GM23338 (cell line): ENCODE data around the gene PNPO. TPM values are rescaled to one million over a fixed set of nuclear protein-coding genes. Genes with fewer than 3 reads are reported as not detected.

Experiments used
- ATAC-seq: fragments of 200-7000 bp; cut with Tn5 transposase; 3 replicates; pipeline ENCODE4 v1.9.1; 2020
- DNase-seq: peaks from one replicate; pipeline ENCODE4 v3.0.0-alpha.2; 2015; ENCODE audit warnings: low spot score
- H2AFZ ChIP-seq: fragments of 200-600 bp; sonication (generic); 2 replicates; pipeline ENCODE4 v1.8.0; 2016; ENCODE audit warnings: antibody characterized with exemption, mild to moderate bottlenecking, moderate library complexity
- H3F3A ChIP-seq: fragments of 200-600 bp; sonication (generic); replicated peaks from 2 replicates; pipeline ENCODE4 v1.8.0; 2017; ENCODE audit warnings: antibody characterized with exemption, mixed run types, low read depth
- H3K27ac ChIP-seq: fragments of 200-600 bp; sonication (generic); 2 replicates; pipeline ENCODE4 v1.6.1; 2016; ENCODE audit warnings: low read depth
- H3K27me3 ChIP-seq: fragments of 200-600 bp; sonication (generic); 2 replicates; pipeline ENCODE4 v1.8.0; 2016; ENCODE audit warnings: mild to moderate bottlenecking, mixed run types, moderate library complexity; ENCODE audit not compliant: insufficient read depth
- H3K36me3 ChIP-seq: fragments of 200-600 bp; sonication (generic); 2 replicates; pipeline ENCODE4 v1.8.0; 2016; ENCODE audit warnings: mild to moderate bottlenecking; ENCODE audit not compliant: insufficient read depth
- H3K4me1 ChIP-seq: fragments of 200-600 bp; sonication (generic); 2 replicates; pipeline ENCODE4 v1.8.0; 2016; ENCODE audit warnings: mild to moderate bottlenecking, moderate library complexity; ENCODE audit not compliant: insufficient read depth
- H3K4me2 ChIP-seq: fragments of 200-600 bp; sonication (generic); 2 replicates; pipeline ENCODE4 v1.7.1; 2017; ENCODE audit warnings: mixed run types
- H3K4me3 ChIP-seq: fragments of 200-600 bp; sonication (generic); 2 replicates; pipeline ENCODE4 v1.6.1; 2016; ENCODE audit warnings: mixed run types
- H3K79me2 ChIP-seq: fragments of 200-600 bp; sonication (generic); replicated peaks from 2 replicates; pipeline ENCODE4 v1.8.0; 2017; ENCODE audit warnings: mild to moderate bottlenecking; ENCODE audit not compliant: insufficient read depth
- H3K9me2 ChIP-seq: fragments of 200-600 bp; sonication (generic); 2 replicates; pipeline ENCODE4 v1.8.0; 2017; ENCODE audit not compliant: insufficient read depth
- H4K20me1 ChIP-seq: fragments of 200-600 bp; sonication (generic); replicated peaks from 2 replicates; pipeline ENCODE4 v1.8.0; 2017; ENCODE audit warnings: mild to moderate bottlenecking; ENCODE audit not compliant: insufficient read depth
- H3K27ac Mint-ChIP-seq: 2 replicates; pipeline ENCODE4 v1.8.0; 2020; ENCODE audit warnings: inconsistent platforms, mild to moderate bottlenecking, moderate library complexity, mixed read lengths
- H3K27me3 Mint-ChIP-seq: 3 replicates; pipeline ENCODE4 v1.8.0; 2022; ENCODE audit warnings: low read depth, mild to moderate bottlenecking, moderate library complexity, mixed read lengths, inconsistent platforms; ENCODE audit not compliant: insufficient read depth, poor library complexity
- H3K36me3 Mint-ChIP-seq: 3 replicates; pipeline ENCODE4 v1.8.0; 2021; ENCODE audit warnings: low read depth, mild to moderate bottlenecking, inconsistent platforms, moderate library complexity, mixed read lengths
- H3K4me1 Mint-ChIP-seq: 3 replicates; pipeline ENCODE4 v1.8.0; 2020; ENCODE audit warnings: mild to moderate bottlenecking, inconsistent platforms, mixed read lengths
- H3K4me3 Mint-ChIP-seq: 3 replicates; pipeline ENCODE4 v1.8.0; 2021; ENCODE audit warnings: moderate library complexity, mild to moderate bottlenecking, inconsistent platforms, mixed read lengths
- H3K9me3 Mint-ChIP-seq: 3 replicates; pipeline ENCODE4 v1.8.0; 2020; ENCODE audit warnings: moderate library complexity, mild to moderate bottlenecking, inconsistent platforms, mixed read lengths
- CREB1 ChIP-seq: fragments of 250-450 bp; sonication (Bioruptor Pico); IDR thresholded peaks from 2 replicates; pipeline ENCODE4 v1.5.0; 2020; ENCODE audit warnings: low read depth, mild to moderate bottlenecking, moderate library complexity
- CTCF ChIP-seq, 2 experiments: fragments of 200-600 bp in 1 of 2; sonication (generic) in 1 of 2; conservative IDR thresholded peaks; 2 replicates each; pipeline versions ENCODE4 v1.5.1 to v1.6.1; 2016 to 2017; ENCODE audit warnings: antibody characterized with exemption in 2 of 2, low read depth in 2 of 2, mild to moderate bottlenecking in 2 of 2, moderate library complexity in 1 of 2
- ETS1 ChIP-seq: IDR thresholded peaks from 2 replicates; pipeline ENCODE4 v1.6.1; 2016; ENCODE audit warnings: antibody characterized with exemption
- EZH2phosphoT487 ChIP-seq: fragments of 200-600 bp; sonication (generic); IDR thresholded peaks from one replicate; pipeline ENCODE4 v1.8.1; 2018; ENCODE audit warnings: antibody characterized with exemption; ENCODE audit not compliant: unreplicated experiment
- NANOG ChIP-seq: IDR thresholded peaks from 2 replicates; pipeline ENCODE4 v1.6.1; 2016; ENCODE audit warnings: antibody characterized with exemption, borderline replicate concordance
- REST ChIP-seq: IDR thresholded peaks from one replicate; pipeline ENCODE4 v1.6.1; 2018; ENCODE audit warnings: antibody characterized with exemption; ENCODE audit not compliant: unreplicated experiment
- ZNF114 ChIP-seq: fragments of 250-450 bp; sonication (Bioruptor Pico); IDR thresholded peaks from 2 replicates; pipeline ENCODE4 v1.5.0; 2020; ENCODE audit warnings: mild to moderate bottlenecking, moderate library complexity
- ZNF331 ChIP-seq: fragments of 250-450 bp; sonication (Bioruptor Pico); IDR thresholded peaks from 2 replicates; pipeline ENCODE4 v1.5.0; 2020; ENCODE audit warnings: low read depth, mild to moderate bottlenecking, moderate library complexity
- polyA plus RNA-seq: library from polyadenylated mRNA; unstranded; fragments of >200 nt; fragmentation: Nextera tagmentation; extraction: Ambion mirVana; gene quantifications from 2 replicates; pipeline ENCODE4 v1.2.1, GENCODE V29; 2016
- total RNA-seq: library from RNA; depleted of rRNA; stranded (reverse); fragments of >200 nt; shearing (Covaris generic); gene quantifications from 2 replicates; pipeline ENCODE4 v1.2.3, GENCODE V29; 2014

The PNPO gene
- total and polyA plus RNA-seq, 2 experiments from 2014 or later: 5.0 to 12.7 TPM

GRCh38 chr17:47927821-47928400, 13.5 kb upstream of the PNPO start (continued):
- no peak for TF ChIP-seq ZNF331 (CRISPR knock-in tag)
- TF ChIP-seq NANOG: no peak
- TF ChIP-seq ZNF114 (CRISPR knock-in tag): no peak

GRCh38 chr17:47928415-47928814, 13.0 kb upstream of the PNPO start:
- peaks cover 5% of the 10 kb centered on the region for H3K27me3 Mint-ChIP-seq
- no peaks in the 10 kb centered on the region for H3K27me3 ChIP-seq
- no peaks in the 10 kb centered on the region for H3K9me2 ChIP-seq
- H3K4me3 Mint-ChIP-seq: no peak overlapping the region
- no peak overlapping the region for H3K4me2 ChIP-seq
- no peaks in the 10 kb centered on the region; the same call in 1 of the 2 replicates for H4K20me1 ChIP-seq
- no peak overlapping the region for H2AFZ ChIP-seq
- H3F3A ChIP-seq: no peaks in the 10 kb centered on the region
- H3K27ac Mint-ChIP-seq: no peak overlapping the region
- ATAC-seq (no peak), DNase-seq (no peak)
- H3K9me3 Mint-ChIP-seq: no peaks in the 10 kb centered on the region
- H3K4me3 ChIP-seq: no peak overlapping the region
- H3K27ac ChIP-seq: no peak overlapping the region
- no peaks in the 10 kb centered on the region for H3K4me1 Mint-ChIP-seq
- H3K79me2 ChIP-seq: no peaks in the 10 kb centered on the region
- TF ChIP-seq ZNF114 (CRISPR knock-in tag) (no peak), ETS1 (no peak), CREB1 (CRISPR knock-in tag) (no peak), CTCF (conservative IDR thresholded peaks at IDR 0.05; ENCODE audit: low read depth in 2 of 2) (no peak), EZH2phosphoT487 (no peak), REST (no peak)
- H3K36me3 Mint-ChIP-seq: peaks cover 20% of the 10 kb centered on the region
- no peaks in the 10 kb centered on the region; the same call in 1 of the 2 replicates for H3K36me3 ChIP-seq
- H3K4me1 ChIP-seq: no peaks in the 10 kb centered on the region
